WERI-Rb-1 (cell line): Measurements from ENCODE around the gene PLCH1.

Source experiments
- DNase-seq: peaks from one replicate; pipeline ENCODE4 v3.0.0-alpha.2; 2020
- H3K27ac ChIP-seq: fragments of 250-450 bp; sonication (Bioruptor Pico); 2 replicates; pipeline ENCODE4 v1.5.1; 2020; ENCODE audit warnings: mild to moderate bottlenecking, moderate library complexity
- H3K27me3 ChIP-seq: fragments of 250-450 bp; sonication (Bioruptor Pico); 2 replicates; pipeline ENCODE4 v1.5.1; 2021; ENCODE audit warnings: mild to moderate bottlenecking, low read depth, moderate library complexity; ENCODE audit not compliant: insufficient read depth, severe bottlenecking
- H3K36me3 ChIP-seq: fragments of 250-450 bp; sonication (Bioruptor Pico); 2 replicates; pipeline ENCODE4 v1.5.1; 2020; ENCODE audit warnings: mild to moderate bottlenecking, moderate library complexity
- H3K4me3 ChIP-seq: 2 replicates; pipeline ENCODE4 v1.5.1; 2011; ENCODE audit warnings: low read depth, mild to moderate bottlenecking, control low read depth, low read length
- H3K9me3 ChIP-seq: fragments of 250-450 bp; sonication (Bioruptor Pico); 2 replicates; pipeline ENCODE4 v1.5.1; 2021; ENCODE audit warnings: mild to moderate bottlenecking, moderate library complexity; ENCODE audit not compliant: severe bottlenecking
- TF ChIP-seq, protein P1 (sequence below): IDR thresholded peaks from 2 replicates; pipeline ENCODE4 v1.5.1; 2011; ENCODE audit warnings: low read depth, mild to moderate bottlenecking, control low read depth, inconsistent platforms, low read length

The PLCH1 gene

DNA sequence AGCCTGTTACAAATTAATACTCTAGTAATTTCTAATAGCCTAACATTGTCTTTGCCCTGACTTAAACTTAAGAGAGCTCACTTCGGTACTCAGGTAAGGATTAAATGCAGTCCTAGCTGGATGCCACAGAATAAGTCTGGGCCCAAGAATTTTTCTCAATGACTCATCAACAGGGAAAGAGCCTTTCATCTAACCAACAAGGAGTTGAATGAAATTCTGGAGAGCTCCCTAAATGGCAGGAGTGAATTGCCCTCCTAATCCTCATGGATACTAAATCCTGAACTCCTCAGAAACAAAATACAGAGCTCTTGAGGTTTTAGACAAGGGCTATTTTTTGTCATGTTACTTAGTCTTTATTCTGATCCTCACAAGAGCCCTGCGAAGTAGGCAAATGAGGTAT lies 159.5 kb downstream of the PLCH1 start:
- Histone ChIP-seq H3K4me3 (no peak overlapping the region), H3K36me3 (no peaks in the 10 kb centered on the region), H3K27ac (no peak overlapping the region), H3K9me3 (no peaks in the 10 kb centered on the region), H3K27me3 (no peaks in the 10 kb centered on the region)
- no peak for DNase-seq
- TF ChIP-seq, protein P1, sequence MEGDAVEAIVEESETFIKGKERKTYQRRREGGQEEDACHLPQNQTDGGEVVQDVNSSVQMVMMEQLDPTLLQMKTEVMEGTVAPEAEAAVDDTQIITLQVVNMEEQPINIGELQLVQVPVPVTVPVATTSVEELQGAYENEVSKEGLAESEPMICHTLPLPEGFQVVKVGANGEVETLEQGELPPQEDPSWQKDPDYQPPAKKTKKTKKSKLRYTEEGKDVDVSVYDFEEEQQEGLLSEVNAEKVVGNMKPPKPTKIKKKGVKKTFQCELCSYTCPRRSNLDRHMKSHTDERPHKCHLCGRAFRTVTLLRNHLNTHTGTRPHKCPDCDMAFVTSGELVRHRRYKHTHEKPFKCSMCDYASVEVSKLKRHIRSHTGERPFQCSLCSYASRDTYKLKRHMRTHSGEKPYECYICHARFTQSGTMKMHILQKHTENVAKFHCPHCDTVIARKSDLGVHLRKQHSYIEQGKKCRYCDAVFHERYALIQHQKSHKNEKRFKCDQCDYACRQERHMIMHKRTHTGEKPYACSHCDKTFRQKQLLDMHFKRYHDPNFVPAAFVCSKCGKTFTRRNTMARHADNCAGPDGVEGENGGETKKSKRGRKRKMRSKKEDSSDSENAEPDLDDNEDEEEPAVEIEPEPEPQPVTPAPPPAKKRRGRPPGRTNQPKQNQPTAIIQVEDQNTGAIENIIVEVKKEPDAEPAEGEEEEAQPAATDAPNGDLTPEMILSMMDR, result no peak

DNA sequence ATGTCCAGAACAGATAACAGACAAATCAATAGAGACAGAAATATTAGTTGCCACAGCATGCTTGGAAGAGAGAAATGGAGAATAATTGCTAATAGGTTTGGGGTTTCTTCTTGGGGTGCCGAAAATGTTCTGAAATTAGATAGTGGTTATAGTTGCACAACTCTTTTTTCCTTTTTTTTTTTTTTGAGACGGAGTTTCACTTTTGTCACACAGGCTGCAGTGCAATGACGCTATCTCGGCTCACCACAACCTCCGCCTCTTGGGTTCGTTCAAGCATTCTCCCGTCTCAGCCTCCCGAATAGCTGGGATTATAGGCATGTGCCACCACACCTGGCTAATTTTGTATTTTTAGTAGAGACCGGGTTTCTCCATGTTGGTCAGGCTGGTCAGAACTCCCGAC lies 163.3 kb downstream of the PLCH1 start:
- Histone ChIP-seq H3K27ac (no peak overlapping the region), H3K4me3 (no peak overlapping the region), H3K27me3 (no peaks in the 10 kb centered on the region), H3K36me3 (no peaks in the 10 kb centered on the region), H3K9me3 (no peaks in the 10 kb centered on the region)
- TF ChIP-seq, protein P1, result no peak
- DNase-seq, result no peak

DNA sequence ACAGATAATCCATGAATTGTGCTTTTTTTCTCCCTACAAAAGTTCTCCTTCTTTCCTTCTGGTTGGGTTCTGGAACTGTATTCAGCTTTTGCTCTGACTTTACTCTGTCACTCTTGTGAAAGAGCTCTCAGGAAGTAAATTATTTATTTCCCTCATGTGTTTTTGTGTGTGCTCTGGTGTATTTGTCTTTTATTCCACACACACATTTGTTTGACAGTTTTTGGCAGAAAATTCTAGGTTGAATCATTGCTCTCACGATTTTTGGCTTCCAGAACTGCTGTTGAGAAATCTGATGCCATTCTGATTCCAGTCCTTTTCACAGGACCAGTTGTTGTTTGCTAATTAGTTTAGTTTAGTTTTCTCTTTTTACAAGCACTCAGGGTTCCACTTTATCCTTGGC lies 172.8 kb downstream of the PLCH1 start:
- H3K27ac ChIP-seq, result no peak overlapping the region
- no peaks in the 10 kb centered on the region for H3K27me3 ChIP-seq
- no peak overlapping the region for H3K4me3 ChIP-seq
- TF ChIP-seq, protein P1, result no peak
- no peaks in the 10 kb centered on the region for H3K36me3 ChIP-seq
- H3K9me3 ChIP-seq, result no peaks in the 10 kb centered on the region
- DNase-seq, result no peak

DNA sequence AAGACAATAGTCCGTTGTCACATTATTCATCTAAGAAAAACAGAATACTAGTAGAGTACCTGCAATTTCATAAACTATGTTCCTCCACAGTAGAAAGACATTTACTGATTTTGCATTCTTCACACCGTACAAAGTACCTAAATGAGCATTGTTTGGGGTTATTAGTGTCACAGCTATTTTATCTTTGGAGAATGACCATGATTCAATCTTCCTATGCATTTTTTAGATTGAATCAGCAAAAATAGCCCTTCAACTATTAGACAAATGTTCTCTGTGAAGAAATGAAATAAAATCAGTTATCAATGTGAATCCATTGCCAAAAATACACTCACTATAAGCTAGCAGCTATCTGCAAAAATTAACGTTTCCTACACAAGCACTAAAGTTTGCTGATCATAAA lies 176.6 kb downstream of the PLCH1 start:
- Histone ChIP-seq H3K36me3 (no peaks in the 10 kb centered on the region), H3K9me3 (no peaks in the 10 kb centered on the region), H3K27ac (no peak overlapping the region), H3K4me3 (no peak overlapping the region), H3K27me3 (no peaks in the 10 kb centered on the region)
- TF ChIP-seq, protein P1, result no peak
- DNase-seq, result no peak

DNA sequence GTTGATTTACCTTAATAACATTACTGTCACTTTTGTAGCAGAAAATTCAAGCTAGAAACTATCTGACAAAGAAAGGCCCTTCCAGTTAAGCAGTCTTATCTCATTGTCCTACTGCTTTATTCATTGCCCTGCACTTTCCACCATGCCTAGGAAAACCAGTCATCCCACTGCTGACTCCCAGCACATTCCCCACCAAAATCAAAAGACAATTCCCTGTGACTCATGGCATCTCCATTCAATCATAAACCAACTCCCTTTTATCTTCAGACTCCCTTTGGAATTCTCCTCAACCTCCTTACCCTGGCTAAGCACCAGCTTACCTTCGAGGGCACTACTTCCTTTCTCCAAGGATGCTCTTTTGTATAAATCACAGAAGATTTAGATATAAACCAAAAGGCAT lies 184.3 kb downstream of the PLCH1 start:
- H3K36me3 ChIP-seq, result no peaks in the 10 kb centered on the region
- H3K27ac ChIP-seq, result no peak overlapping the region
- H3K4me3 ChIP-seq, result no peak overlapping the region
- no peak for DNase-seq
- TF ChIP-seq, protein P1, result no peak
- H3K27me3 ChIP-seq, result no peaks in the 10 kb centered on the region
- H3K9me3 ChIP-seq, result peaks cover 3% of the 10 kb centered on the region

DNA sequence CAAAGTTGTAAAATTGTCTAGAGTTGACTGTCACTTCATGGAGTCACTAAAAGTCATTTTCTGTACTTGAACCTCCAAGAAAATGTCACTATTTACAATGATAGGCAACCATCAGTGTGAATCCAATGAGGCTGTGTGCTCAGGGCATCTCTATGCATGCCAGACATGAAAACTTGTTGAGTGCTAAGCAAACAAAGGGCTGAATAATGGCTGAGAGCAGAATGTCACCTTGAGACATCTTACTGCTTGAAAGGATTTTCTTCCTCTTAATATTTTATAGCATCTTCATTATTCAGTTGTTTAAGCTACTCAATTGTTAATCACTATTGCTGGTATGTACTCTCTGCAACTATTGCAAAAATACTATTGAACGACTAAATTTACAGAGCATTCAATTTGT lies 184.7 kb downstream of the PLCH1 start:
- Histone ChIP-seq H3K36me3 (no peaks in the 10 kb centered on the region), H3K27ac (no peak overlapping the region), H3K9me3 (peaks cover 3% of the 10 kb centered on the region), H3K27me3 (no peaks in the 10 kb centered on the region), H3K4me3 (no peak overlapping the region)
- TF ChIP-seq, protein P1, result no peak
- DNase-seq, result no peak
